NCI-H128 (cell line): Measurements from ENCODE around the gene SLA2.
"Not testable (repeated sequence)": the region's sequence is repeated elsewhere in the genome, so short reads cannot be mapped to it uniquely, and the experiment has no call there.

Experiments
- DNase-seq: peaks from one replicate; lab custom pipeline; 2025; ENCODE audit not compliant: unreplicated experiment; lab: John Stamatoyannopoulos, UW

SLA2 gene

GRCh38 chr20:36645998-36646397 lies at the start of gene SLA2:
Gene SLA2, minus strand, starts transcription at chr20:36646196. Its CDS starts 4,861 bp downstream, at chr20:36641335.
- DNase-seq: no peak

GRCh38 chr20:36695467-36695866 lies 49.5 kb upstream of the SLA2 start:
- not testable (repeated sequence) for DNase-seq

GRCh38 chr20:36688630-36689029 lies 42.6 kb upstream of the SLA2 start:
- no peak for DNase-seq

GRCh38 chr20:36687850-36688249 lies 41.9 kb upstream of the SLA2 start:
- no peak for DNase-seq

GRCh38 chr20:36686944-36687343 lies 40.9 kb upstream of the SLA2 start:
- no peak for DNase-seq

GRCh38 chr20:36686504-36686903 lies 40.5 kb upstream of the SLA2 start:
- DNase-seq: no peak

GRCh38 chr20:36684747-36685146 lies 38.8 kb upstream of the SLA2 start:
- DNase-seq: no peak

- DNase-seq: no peak
Measured at GRCh38 chr20:36682311-36682710, 36.3 kb upstream of the SLA2 start.

- no peak for DNase-seq
Measured at GRCh38 chr20:36677422-36677771, 31.4 kb upstream of the SLA2 start.

GRCh38 chr20:36676701-36677421 lies 30.9 kb upstream of the SLA2 start:
- DNase-seq: no peak

GRCh38 chr20:36675545-36675944 lies 29.5 kb upstream of the SLA2 start:
- not testable (repeated sequence) for DNase-seq

GRCh38 chr20:36672991-36673390 lies 27.0 kb upstream of the SLA2 start:
- DNase-seq: no peak

- no peak for DNase-seq
Measured at GRCh38 chr20:36670665-36671357, 24.8 kb upstream of the SLA2 start.

GRCh38 chr20:36666181-36666740 lies 20.3 kb upstream of the SLA2 start:
- no peak for DNase-seq

GRCh38 chr20:36663031-36663430 lies 17.0 kb upstream of the SLA2 start:
- DNase-seq: no peak

- DNase-seq: no peak
Measured at GRCh38 chr20:36658300-36658699, 12.3 kb upstream of the SLA2 start.

- no peak for DNase-seq
Measured at GRCh38 chr20:36656733-36657132, 10.7 kb upstream of the SLA2 start.

- no peak for DNase-seq
Measured at GRCh38 chr20:36655004-36655403, 9.0 kb upstream of the SLA2 start.

GRCh38 chr20:36654506-36654905 lies 8.5 kb upstream of the SLA2 start:
- DNase-seq: no peak

- DNase-seq: no peak
Measured at GRCh38 chr20:36653456-36653855, 7.5 kb upstream of the SLA2 start.

- DNase-seq: no peak
Measured at GRCh38 chr20:36647196-36648121, 1.5 kb upstream of the SLA2 start.
